ENCODE results near the gene DDX25. TPM values are rescaled to one million over a fixed set of nuclear protein-coding genes. Genes with fewer than 3 reads are reported as not detected.

Gene DDX25
- polyA plus RNA-seq, 1 donor (not counting 4 experiments of a cell fraction or from before 2014, with no cell fraction given) = 0.12 TPM

DNA sequence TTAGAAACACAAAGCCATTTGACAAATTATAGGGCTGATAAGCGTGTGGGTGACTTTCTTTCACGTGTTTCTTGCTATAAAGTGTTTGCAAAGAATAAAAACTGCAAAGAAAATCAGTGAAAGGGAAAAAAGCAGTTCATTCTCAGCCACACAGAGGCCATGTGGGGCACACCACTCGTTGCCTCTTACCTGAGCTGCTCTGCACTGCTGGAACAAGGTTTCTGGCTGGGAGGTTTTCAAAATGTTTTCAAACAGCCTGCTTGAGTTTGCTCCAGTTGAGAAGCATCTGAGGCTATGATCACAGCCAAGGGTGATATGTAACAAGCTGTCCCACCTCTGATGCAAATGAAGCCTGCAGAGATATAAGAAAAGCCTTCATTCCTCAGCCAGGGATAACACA, 26.8 kb downstream of the DDX25 start:
- no peaks in the 10 kb centered on the region for H3K9me1 ChIP-seq (ENCODE audit: control insufficient read depth, extremely low read depth, insufficient read depth, low read length)
- H3K9me3 ChIP-seq (ENCODE audit: control insufficient read depth, low read depth, low read length) = no peaks in the 10 kb centered on the region
- H3K79me2 ChIP-seq (ENCODE audit: control insufficient read depth, insufficient read depth, low read length) = no peaks in the 10 kb centered on the region
- no peak overlapping the region for H3K4me3 ChIP-seq (ENCODE audit: control insufficient read depth in 2 of 3, extremely low read depth in 1 of 3, insufficient read depth in 2 of 3, low read depth in 1 of 3, low read length in 3 of 3)
- peaks cover 31% of the 10 kb centered on the region for H3K27me3 ChIP-seq (ENCODE audit: control insufficient read depth, extremely low read depth, insufficient read depth, low read length)
- no peak for FAIRE-seq
- H3K9ac ChIP-seq (ENCODE audit: control insufficient read depth, extremely low read depth, insufficient read depth, low read length) = no peak overlapping the region
- H2AFZ ChIP-seq (ENCODE audit: control insufficient read depth, low read length) = no peak overlapping the region
- DNase-seq (ENCODE audit: low read depth, low spot score) = no peak
- no peaks in the 10 kb centered on the region for H3K36me3 ChIP-seq (ENCODE audit: control insufficient read depth in 2 of 2, extremely low read depth in 1 of 2, insufficient read depth in 2 of 2, low read length in 2 of 2)
- H3K4me2 ChIP-seq (ENCODE audit: control insufficient read depth, extremely low read depth, insufficient read depth, low read depth, low read length) = no peak overlapping the region
- H3K4me1 ChIP-seq (ENCODE audit: control insufficient read depth, extremely low read depth, insufficient read depth, low read length) = no peaks in the 10 kb centered on the region
- dilution Hi-C loops (cut with MboI; ENCODE audit: extremely low pct_ligation_motif_present, low sequenced_read_pairs) = loop anchor here (25.0 kb wide), 1 partner anchor 281 kb away; the partner anchor contains the start of genes FAM118B and RPUSD4
- no peak overlapping the region for H3K27ac ChIP-seq (ENCODE audit: control insufficient read depth, insufficient read depth, low read length)
- no peaks in the 10 kb centered on the region for H4K20me1 ChIP-seq (ENCODE audit: control insufficient read depth, extremely low read depth, insufficient read depth, low read length)
- TF ChIP-seq EZH2 (IDR thresholded peaks at IDR 0.05; ENCODE audit: low read length) = no peak
- TF ChIP-seq, protein P1, sequence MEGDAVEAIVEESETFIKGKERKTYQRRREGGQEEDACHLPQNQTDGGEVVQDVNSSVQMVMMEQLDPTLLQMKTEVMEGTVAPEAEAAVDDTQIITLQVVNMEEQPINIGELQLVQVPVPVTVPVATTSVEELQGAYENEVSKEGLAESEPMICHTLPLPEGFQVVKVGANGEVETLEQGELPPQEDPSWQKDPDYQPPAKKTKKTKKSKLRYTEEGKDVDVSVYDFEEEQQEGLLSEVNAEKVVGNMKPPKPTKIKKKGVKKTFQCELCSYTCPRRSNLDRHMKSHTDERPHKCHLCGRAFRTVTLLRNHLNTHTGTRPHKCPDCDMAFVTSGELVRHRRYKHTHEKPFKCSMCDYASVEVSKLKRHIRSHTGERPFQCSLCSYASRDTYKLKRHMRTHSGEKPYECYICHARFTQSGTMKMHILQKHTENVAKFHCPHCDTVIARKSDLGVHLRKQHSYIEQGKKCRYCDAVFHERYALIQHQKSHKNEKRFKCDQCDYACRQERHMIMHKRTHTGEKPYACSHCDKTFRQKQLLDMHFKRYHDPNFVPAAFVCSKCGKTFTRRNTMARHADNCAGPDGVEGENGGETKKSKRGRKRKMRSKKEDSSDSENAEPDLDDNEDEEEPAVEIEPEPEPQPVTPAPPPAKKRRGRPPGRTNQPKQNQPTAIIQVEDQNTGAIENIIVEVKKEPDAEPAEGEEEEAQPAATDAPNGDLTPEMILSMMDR (optimal IDR thresholded peaks at IDR 0.05 in 1 of 3, IDR thresholded peaks at IDR 0.05 in 1 of 3, conservative IDR thresholded peaks at IDR 0.05 in 1 of 3; ENCODE audit: extremely low read depth in 1 of 3, insufficient read depth in 2 of 3, low read length in 3 of 3) = no peak

DNA sequence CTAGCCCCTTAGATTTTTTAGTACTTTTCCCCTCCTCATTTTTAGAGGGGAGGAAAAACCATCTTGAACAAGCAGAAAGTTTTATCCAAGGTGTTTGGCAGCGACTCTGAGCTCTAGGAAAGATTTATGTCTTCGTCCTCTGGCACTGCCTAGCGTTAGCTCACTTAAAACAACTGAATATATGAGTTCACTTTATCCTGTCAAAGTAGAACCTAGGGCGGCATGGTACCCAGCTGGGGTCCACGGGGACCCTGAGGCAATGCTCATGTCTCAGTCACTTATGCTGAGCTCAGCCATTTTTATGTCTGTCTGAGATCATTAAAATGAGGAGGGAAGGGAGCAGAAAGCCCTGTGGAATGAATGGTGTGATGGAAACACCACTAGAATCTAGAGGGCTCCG, 27.4 kb downstream of the DDX25 start:
- no peaks in the 10 kb centered on the region for H3K79me2 ChIP-seq (ENCODE audit: control insufficient read depth, insufficient read depth, low read length)
- FAIRE-seq = no peak
- H3K36me3 ChIP-seq (ENCODE audit: control insufficient read depth in 2 of 2, extremely low read depth in 1 of 2, insufficient read depth in 2 of 2, low read length in 2 of 2) = no peaks in the 10 kb centered on the region
- no peaks in the 10 kb centered on the region for H3K4me1 ChIP-seq (ENCODE audit: control insufficient read depth, extremely low read depth, insufficient read depth, low read length)
- H3K27me3 ChIP-seq (ENCODE audit: control insufficient read depth, extremely low read depth, insufficient read depth, low read length) = peaks cover 31% of the 10 kb centered on the region
- no peak overlapping the region for H3K4me2 ChIP-seq (ENCODE audit: control insufficient read depth, extremely low read depth, insufficient read depth, low read depth, low read length)
- no peaks in the 10 kb centered on the region for H3K9me1 ChIP-seq (ENCODE audit: control insufficient read depth, extremely low read depth, insufficient read depth, low read length)
- DNase-seq (ENCODE audit: low read depth, low spot score) = no peak
- H4K20me1 ChIP-seq (ENCODE audit: control insufficient read depth, extremely low read depth, insufficient read depth, low read length) = no peaks in the 10 kb centered on the region
- no peak overlapping the region for H3K4me3 ChIP-seq (ENCODE audit: control insufficient read depth in 2 of 3, extremely low read depth in 1 of 3, insufficient read depth in 2 of 3, low read depth in 1 of 3, low read length in 3 of 3)
- no peak overlapping the region for H3K27ac ChIP-seq (ENCODE audit: control insufficient read depth, insufficient read depth, low read length)
- no peaks in the 10 kb centered on the region for H3K9me3 ChIP-seq (ENCODE audit: control insufficient read depth, low read depth, low read length)
- no peak overlapping the region for H2AFZ ChIP-seq (ENCODE audit: control insufficient read depth, low read length)
- TF ChIP-seq EZH2 (IDR thresholded peaks at IDR 0.05; ENCODE audit: low read length) = no peak
- TF ChIP-seq, protein P1 (optimal IDR thresholded peaks at IDR 0.05 in 1 of 3, IDR thresholded peaks at IDR 0.05 in 1 of 3, conservative IDR thresholded peaks at IDR 0.05 in 1 of 3; ENCODE audit: extremely low read depth in 1 of 3, insufficient read depth in 2 of 3, low read length in 3 of 3) = no peak
- dilution Hi-C loops (cut with MboI; ENCODE audit: extremely low pct_ligation_motif_present, low sequenced_read_pairs) = loop anchor here (25.0 kb wide), 1 partner anchor 281 kb away; the partner anchor contains the start of genes FAM118B and RPUSD4
- H3K9ac ChIP-seq (ENCODE audit: control insufficient read depth, extremely low read depth, insufficient read depth, low read length) = no peak overlapping the region
